SK-N-SH (cell line): ENCODE measurements around the gene SMARCC1.

Experiments
- CHD2 ChIP-seq: fragments of 150-350 bp; IDR thresholded peaks from 2 replicates; pipeline ENCODE4 v1.6.1; 2018; ENCODE audit warnings: low read length; ENCODE audit not compliant: partially characterized antibody
- FOXJ3 ChIP-seq: sonication (generic); formaldehyde crosslinking; IDR thresholded peaks from 2 replicates; pipeline ENCODE4 v1.5.1; 2020; ENCODE audit warnings: mild to moderate bottlenecking, missing genetic modification reagents
- REST ChIP-seq: IDR thresholded peaks from 2 replicates; pipeline ENCODE4 v1.6.1; 2012; ENCODE audit warnings: mild to moderate bottlenecking, low read depth, low read length, moderate library complexity
- TAF1 ChIP-seq: IDR thresholded peaks from 2 replicates; pipeline ENCODE4 v1.6.1; 2012; ENCODE audit warnings: low read depth, mild to moderate bottlenecking, low read length, moderate library complexity, borderline replicate concordance
- USF1 ChIP-seq: IDR thresholded peaks from 2 replicates; pipeline ENCODE4 v1.4.0; 2012; ENCODE audit warnings: low read depth, borderline replicate concordance
- ZBTB33 ChIP-seq: IDR thresholded peaks from 2 replicates; pipeline ENCODE4 v1.4.0; 2012; ENCODE audit warnings: low read depth, borderline replicate concordance
- TF ChIP-seq, protein P1 (sequence below): fragments of 200-600 bp; sonication (generic); IDR thresholded peaks from 2 replicates; pipeline ENCODE4 v1.6.1; 2017; ENCODE audit warnings: antibody characterized with exemption, mild to moderate bottlenecking, moderate library complexity

- TF ChIP-seq ZBTB33 (no peak), REST (no peak), USF1 (no peak), CHD2 (no peak), FOXJ3 (CRISPR knock-in tag) (no peak), TAF1 (no peak)
- TF ChIP-seq, protein P1, sequence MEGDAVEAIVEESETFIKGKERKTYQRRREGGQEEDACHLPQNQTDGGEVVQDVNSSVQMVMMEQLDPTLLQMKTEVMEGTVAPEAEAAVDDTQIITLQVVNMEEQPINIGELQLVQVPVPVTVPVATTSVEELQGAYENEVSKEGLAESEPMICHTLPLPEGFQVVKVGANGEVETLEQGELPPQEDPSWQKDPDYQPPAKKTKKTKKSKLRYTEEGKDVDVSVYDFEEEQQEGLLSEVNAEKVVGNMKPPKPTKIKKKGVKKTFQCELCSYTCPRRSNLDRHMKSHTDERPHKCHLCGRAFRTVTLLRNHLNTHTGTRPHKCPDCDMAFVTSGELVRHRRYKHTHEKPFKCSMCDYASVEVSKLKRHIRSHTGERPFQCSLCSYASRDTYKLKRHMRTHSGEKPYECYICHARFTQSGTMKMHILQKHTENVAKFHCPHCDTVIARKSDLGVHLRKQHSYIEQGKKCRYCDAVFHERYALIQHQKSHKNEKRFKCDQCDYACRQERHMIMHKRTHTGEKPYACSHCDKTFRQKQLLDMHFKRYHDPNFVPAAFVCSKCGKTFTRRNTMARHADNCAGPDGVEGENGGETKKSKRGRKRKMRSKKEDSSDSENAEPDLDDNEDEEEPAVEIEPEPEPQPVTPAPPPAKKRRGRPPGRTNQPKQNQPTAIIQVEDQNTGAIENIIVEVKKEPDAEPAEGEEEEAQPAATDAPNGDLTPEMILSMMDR: no peak
These were observed 70.1 kb downstream of the SMARCC1 start for GRCh38 chr3:47711596-47711995.
